ENCODE data around the gene GBF1. TPM values are rescaled to one million over a fixed set of nuclear protein-coding genes. Genes with fewer than 3 reads are reported as not detected.

The GBF1 gene
- total RNA-seq, 1 experiment from 2014 or later = 23.7 TPM

GRCh38 chr10:102266670-102267069, 21.3 kb downstream of the GBF1 start:
- H3K4me1 ChIP-seq (ENCODE audit: insufficient read depth, low read length) = no peaks in the 10 kb centered on the region
- no peaks in the 10 kb centered on the region for H3K9me3 ChIP-seq (ENCODE audit: control insufficient read depth, low read depth, low read length)
- H3K27me3 ChIP-seq (ENCODE audit: insufficient read depth, low read length) = no peaks in the 10 kb centered on the region
- no peak overlapping the region for H2AFZ ChIP-seq (ENCODE audit: low read length)
- no CpG with 5 or more reads among the region's 3 CpGs for WGBS (ENCODE audit: extremely low coverage, insufficient read length, low lambda C conversion rate)
- H3K79me1 ChIP-seq (ENCODE audit: insufficient read depth, low read depth, low read length, poor library complexity, severe bottlenecking) = peaks cover 3% of the 10 kb centered on the region
- no peaks in the 10 kb centered on the region for H3K79me2 ChIP-seq (ENCODE audit: insufficient read depth, low read length)
- no peak overlapping the region for H3K56ac ChIP-seq (ENCODE audit: insufficient read length, low read depth, low read length)
- H3K4me2 ChIP-seq (ENCODE audit: insufficient read depth, insufficient read length, low read length) = no peak overlapping the region
- H4K8ac ChIP-seq (replicated peaks; ENCODE audit: insufficient read length, low read depth, low read length) = no peak overlapping the region
- Mint-ChIP-seq H3K27me3 (ENCODE audit: low read depth) (no peaks in the 10 kb centered on the region), H3K4me3 (no peak overlapping the region), H3K36me3 (ENCODE audit: insufficient read depth in 1 of 3, low read depth in 3 of 3) (0 out of 7 replicates have a peak, but pooled peaks cover 0 to 2% (median 0%) of the 10 kb centered on the region in 3 experiments), H3K9me3 (no peaks in the 10 kb centered on the region), H3K27ac (no peak overlapping the region), H3K4me1 (peaks cover 4% of the 10 kb centered on the region in 2 experiments; a peak in 2 of 4 replicates)
- no peak for DNase-seq
- H2BK5ac ChIP-seq (ENCODE audit: insufficient read length, low read length) = no peak overlapping the region
- H4K5ac ChIP-seq (ENCODE audit: insufficient read length, low read depth, low read length) = no peak overlapping the region
- H3T11ph ChIP-seq (ENCODE audit: low read length) = no peak overlapping the region
- H2BK120ac ChIP-seq (ENCODE audit: low read depth, low read length, poor library complexity, severe bottlenecking) = no peak overlapping the region
- no peak overlapping the region for H2BK15ac ChIP-seq (ENCODE audit: low read depth, low read length)
- H4K20me1 ChIP-seq (ENCODE audit: control insufficient read depth, insufficient read depth, insufficient read length) = no peaks in the 10 kb centered on the region
- H3K23ac ChIP-seq (ENCODE audit: insufficient read length, low read depth, low read length) = no peak overlapping the region
- no peak overlapping the region for H4K91ac ChIP-seq (ENCODE audit: insufficient read length, low read depth, low read length)
- H3K18ac ChIP-seq (ENCODE audit: insufficient read length, low read depth, low read length) = no peak overlapping the region
- H3K4ac ChIP-seq (ENCODE audit: low read depth, low read length) = no peak overlapping the region
- no peak overlapping the region for H3K14ac ChIP-seq (ENCODE audit: insufficient read depth, low read length)
- H3K27ac ChIP-seq (ENCODE audit: insufficient read length, low read depth, low read length) = no peak overlapping the region
- H3K23me2 ChIP-seq (ENCODE audit: insufficient read length, low read depth, low read length, poor library complexity, severe bottlenecking) = no peaks in the 10 kb centered on the region
- no peak overlapping the region for H2AK5ac ChIP-seq (ENCODE audit: insufficient read length, low read length)
- no peak overlapping the region for H2BK20ac ChIP-seq (ENCODE audit: low read depth, low read length, poor library complexity, severe bottlenecking)
- H2BK12ac ChIP-seq (ENCODE audit: insufficient read length, low read depth, low read length) = no peak overlapping the region
- TF ChIP-seq, protein P1, sequence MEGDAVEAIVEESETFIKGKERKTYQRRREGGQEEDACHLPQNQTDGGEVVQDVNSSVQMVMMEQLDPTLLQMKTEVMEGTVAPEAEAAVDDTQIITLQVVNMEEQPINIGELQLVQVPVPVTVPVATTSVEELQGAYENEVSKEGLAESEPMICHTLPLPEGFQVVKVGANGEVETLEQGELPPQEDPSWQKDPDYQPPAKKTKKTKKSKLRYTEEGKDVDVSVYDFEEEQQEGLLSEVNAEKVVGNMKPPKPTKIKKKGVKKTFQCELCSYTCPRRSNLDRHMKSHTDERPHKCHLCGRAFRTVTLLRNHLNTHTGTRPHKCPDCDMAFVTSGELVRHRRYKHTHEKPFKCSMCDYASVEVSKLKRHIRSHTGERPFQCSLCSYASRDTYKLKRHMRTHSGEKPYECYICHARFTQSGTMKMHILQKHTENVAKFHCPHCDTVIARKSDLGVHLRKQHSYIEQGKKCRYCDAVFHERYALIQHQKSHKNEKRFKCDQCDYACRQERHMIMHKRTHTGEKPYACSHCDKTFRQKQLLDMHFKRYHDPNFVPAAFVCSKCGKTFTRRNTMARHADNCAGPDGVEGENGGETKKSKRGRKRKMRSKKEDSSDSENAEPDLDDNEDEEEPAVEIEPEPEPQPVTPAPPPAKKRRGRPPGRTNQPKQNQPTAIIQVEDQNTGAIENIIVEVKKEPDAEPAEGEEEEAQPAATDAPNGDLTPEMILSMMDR (conservative IDR thresholded peaks at IDR 0.05) = no peak
- H3K9ac ChIP-seq (ENCODE audit: extremely low read depth, insufficient read length, low read length) = no peak overlapping the region
